NCI-H345 (cell line): ENCODE measurements around the gene VASP.
"Not testable (repeated sequence)": the region's sequence is repeated elsewhere in the genome, so short reads cannot be mapped to it uniquely, and the experiment has no call there.

ENCODE experiments used
- DNase-seq: peaks from one replicate; lab custom pipeline; 2025; lab: John Stamatoyannopoulos, UW

VASP gene

DNA sequence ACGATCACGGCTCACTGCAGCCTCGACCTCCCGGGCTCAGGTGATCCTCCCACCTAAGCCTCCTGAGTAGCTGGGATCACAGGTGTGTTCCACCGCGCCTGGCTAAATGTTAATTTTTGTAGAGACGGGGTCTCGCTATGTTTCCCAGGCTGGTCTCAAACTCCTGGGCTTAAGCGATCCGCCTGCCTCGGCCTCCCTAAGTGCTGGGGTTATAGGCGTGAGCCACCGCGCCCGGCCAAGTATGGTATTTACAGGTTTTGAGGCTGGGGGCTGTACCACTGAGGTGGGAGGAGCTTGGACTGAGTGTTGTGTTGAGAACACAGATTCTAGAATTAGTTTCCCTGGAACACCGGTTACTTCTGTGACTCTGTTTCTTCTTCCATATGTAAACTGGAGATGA lies 9.5 kb upstream of the VASP start:
- no peak for DNase-seq

DNA sequence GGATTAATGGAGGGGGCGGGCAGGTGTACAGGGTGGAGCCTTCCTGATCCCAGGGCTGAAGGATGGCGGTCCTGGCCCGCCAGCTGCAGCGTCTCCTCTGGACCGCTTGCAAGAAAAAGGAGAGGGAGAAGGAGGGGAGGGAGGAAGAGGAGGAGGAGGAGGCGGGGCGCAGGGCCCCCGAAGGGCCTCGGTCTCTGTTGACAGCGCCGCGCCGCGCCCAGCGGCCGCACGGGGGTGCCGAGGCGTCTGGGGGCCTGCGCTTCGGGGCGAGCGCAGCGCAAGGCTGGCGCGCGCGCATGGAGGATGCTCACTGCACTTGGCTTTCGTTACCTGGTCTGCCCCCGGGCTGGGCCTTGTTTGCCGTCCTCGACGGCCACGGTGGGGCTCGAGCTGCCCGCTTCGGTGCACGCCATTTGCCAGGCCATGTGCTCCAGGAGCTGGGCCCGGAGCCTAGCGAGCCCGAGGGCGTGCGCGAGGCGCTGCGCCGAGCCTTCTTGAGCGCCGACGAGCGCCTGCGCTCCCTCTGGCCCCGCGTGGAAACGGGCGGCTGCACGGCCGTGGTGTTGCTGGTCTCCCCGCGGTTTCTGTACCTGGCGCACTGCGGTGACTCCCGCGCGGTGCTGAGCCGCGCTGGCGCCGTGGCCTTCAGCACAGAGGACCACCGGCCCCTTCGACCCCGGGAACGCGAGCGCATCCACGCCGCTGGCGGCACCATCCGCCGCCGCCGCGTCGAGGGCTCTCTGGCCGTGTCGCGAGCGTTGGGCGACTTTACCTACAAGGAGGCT lies 8.7 kb upstream of the VASP start, which contains the start of gene PPM1N:
PPM1N (plus strand) TSS at position 33 of the 785 bp plus-strand sequence; CDS start at position 63, 30 bp downstream.
- peak; percentile 15 for DNase-seq

DNA sequence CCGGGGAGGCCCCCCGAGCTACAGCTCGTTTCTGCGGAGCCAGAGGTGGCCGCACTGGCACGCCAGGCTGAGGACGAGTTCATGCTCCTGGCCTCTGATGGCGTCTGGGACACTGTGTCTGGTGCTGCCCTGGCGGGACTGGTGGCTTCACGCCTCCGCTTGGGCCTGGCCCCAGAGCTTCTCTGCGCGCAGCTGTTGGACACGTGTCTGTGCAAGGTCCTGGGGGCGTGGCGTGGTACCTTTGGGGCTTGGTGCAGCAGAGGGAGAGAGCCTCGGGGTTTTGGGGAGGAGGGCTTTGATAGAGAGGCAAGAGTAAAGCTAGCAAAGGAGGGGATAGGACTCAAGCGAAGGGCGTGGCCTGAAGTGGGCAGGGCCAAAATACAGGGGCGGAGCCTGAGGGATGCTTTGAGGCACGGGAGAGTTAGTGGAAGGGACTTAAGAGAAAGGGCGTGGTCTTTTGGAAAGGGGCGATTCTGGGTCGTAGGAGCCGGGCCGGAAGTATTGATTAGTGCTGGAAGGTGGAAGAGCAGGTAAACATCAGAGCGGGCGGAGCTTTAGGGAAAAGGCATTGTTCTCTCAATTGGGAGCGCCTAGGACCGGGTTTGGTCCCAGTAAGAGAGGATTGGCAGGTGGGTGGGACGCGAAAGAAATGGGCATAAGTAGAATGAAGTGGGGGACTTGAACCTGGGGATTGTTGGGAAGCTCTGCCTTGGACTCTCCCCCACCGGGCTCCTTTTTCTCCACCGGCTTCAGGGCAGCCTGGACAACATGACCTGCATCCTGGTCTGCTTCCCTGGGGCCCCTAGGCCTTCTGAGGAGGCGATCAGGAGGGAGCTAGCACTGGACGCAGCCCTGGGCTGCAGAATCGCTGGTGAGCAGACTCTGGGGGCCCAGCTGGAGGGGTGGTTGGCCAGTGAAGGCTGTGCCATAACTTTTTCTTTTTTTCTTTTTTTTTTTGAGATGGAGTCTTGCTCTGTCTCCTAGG lies 7.8 kb upstream of the VASP start:
- peak; percentile 57 for DNase-seq

DNA sequence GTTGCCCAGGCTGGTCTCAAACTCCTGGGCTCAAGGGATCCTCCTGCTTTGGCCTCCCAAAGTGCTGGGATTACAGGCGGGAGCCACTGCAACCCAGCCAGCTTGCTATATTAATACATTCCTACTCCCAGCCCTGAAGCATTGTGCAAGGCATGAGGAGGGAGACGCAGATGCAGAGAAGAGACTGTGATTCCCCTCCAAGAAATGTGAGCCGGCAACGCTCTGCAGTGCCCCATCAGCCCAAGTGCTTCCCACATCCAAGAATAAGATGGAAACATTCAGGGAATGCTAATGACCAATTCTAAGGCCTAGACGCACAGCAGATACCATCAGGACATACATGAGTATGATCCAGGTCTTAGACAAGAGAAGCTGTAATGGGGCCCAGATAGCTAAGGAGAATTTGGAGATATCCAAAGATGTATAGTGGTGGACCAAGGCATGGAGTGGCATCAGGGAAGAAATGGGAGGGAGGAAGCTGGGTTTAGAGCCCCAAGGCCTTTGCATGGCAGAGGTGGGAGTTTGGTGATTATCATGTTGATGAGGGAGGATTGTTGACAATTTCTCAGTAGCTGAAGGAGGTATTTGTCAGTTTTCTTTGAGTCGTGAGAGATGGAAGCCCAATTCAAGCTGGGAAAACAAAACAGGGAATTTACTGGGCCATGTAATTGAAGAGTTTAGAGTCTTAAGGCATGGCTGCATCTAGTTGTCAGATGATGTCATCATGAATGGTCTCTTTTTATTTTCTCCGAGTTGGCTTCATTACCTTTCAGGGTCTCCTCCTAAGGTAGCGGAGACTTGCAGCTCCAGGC lies 6.2 kb upstream of the VASP start:
- DNase-seq, result no peak

- no peak for DNase-seq
These were observed 5.6 kb upstream of the VASP start for GRCh38 chr19:45501730-45502014.

DNA sequence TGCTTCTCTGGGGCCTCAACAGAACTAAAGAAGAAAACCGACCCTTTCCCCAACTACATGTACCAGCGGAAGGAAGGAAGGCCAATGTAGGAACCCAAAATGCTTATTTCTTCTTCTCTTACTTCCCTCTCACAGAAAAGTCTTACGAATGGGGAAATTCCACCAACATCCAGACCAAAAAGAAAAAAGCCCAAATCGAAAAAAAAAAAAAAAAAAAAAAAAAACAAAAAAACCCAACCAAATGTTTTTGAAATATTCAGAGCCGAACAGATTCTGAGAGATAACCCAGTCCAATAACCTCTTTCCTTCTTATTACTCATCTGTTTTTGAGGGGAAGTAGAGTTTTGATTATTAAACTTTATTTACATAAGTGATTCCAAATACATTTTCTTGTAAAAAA lies 5.2 kb upstream of the VASP start:
- no peak for DNase-seq

- DNase-seq, result no peak
These were observed 3.4 kb upstream of the VASP start for GRCh38 chr19:45503909-45504308.

DNA sequence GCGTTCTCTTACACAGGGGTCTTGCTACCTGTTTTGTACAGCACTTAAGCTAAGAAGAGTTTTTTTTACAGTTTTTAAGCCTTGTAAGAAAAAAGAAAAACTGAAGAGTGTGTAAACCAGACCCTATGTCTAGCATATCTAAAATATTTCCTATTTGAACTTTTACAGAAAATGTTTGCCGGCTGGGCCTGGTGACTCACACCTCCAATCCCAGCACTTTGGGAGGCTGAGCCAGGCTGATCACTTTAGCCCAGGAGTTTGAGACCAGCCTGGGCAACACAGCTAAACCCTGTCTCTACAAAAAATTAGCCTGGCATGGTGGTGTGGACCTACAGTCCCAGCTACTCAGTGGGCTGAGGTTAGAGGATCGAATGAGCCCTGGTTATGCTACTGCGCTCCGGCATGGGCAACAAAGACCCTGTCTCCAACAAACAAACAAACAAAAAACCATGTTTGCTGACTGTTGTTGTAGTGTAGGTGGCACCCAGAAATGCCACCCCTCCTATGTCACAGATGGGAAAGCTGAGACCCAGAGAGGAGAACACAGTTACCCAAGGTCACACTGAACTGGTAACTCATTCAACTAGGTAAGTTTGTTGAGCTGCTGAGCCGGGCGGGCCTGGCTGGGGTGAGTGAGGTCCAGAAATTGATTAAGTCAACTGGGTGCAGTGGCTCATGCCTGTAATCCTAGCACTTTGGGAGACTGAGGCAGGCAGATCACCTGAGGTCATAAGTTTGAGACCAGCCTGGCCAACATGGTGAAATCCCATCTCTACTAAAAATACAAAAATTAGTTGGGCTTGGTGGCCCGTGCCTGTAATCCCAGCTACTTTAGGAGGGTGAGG lies 1.9 kb upstream of the VASP start:
- no peak for DNase-seq

DNA sequence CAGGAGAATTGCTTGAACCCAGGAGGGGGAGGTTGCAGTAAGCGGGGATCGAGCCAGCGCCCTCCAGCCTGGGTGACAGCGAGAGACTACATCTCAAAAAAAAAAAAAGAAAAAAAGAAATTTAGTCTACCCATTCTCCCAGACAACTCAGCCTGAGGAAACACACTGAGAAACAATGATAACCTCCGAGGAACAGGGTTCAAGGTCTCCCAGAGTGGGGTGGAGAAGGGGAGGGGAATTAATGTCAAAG lies 1.4 kb upstream of the VASP start:
- no peak for DNase-seq

GRCh38 chr19:45506246-45506988 lies 862 bp upstream of the VASP start:
- DNase-seq, result peak; percentile 89

GRCh38 chr19:45507872-45508416 lies 665 bp downstream of the VASP start:
- no peak for DNase-seq

DNA sequence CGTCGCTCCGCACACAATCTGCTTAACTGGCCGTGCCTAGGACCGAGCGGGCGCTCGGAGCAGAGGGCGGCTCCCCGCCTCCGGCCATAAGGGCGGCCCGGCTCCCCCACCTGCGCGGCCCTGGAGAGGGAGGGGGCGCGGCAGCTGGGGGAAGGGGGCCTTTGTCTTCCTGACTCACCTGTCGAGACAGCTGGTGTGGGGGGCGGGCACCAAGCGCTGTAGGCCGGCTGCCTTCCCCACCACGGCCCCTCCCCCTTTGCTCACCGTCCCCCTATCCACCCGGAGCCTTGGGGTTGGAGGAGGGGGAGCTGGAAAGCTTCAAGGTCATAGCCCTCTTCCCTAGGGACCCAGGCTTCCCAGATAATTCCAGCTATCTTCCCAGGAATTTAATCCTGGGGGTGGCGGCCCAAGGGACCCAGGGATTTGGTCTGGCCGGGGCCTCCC lies 1.2 kb downstream of the VASP start:
- DNase-seq, result peak; percentile 60

GRCh38 chr19:45508861-45509691 lies 1.8 kb downstream of the VASP start:
- DNase-seq, result no peak

GRCh38 chr19:45509692-45510015 lies 2.4 kb downstream of the VASP start:
- DNase-seq, result no peak

DNA sequence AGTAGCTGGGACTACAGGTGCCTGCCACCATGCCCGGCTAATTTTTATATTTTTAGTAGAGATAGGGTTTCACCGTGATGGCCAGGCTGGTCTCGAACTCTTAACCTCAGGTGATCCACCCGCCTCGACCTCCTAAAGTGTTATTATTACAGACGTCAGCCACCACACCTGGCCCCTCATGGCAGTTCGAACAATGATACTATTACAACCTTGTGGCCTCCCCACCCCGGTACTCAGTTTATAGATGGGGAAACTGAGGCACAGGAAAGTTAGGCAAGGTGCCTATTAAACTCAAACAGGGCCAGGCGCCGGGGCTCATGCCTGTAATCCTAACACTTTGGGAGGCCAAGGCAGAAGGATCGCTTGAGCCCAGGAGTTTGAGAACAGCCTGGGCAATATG lies 3.1 kb downstream of the VASP start:
- not testable (repeated sequence) for DNase-seq

DNA sequence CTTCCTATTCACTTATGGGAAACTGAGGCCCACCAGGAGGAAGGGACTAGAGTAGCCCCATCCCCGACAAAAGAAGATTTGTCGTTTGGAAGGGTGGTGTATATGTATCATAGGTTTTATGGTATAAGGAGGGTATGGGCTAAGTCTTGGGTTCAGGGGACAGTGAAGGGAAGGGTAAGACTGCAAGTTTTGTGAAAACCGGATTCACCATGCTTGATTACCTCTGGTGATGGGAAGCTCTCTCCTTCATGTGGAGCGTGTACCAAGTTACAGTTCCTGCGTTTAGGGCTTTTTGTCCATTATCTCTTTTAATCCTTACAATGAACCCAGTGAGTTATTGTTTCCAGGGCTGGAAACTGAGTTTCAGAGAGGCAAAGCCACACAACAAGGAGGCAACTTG lies 3.8 kb downstream of the VASP start:
- DNase-seq, result no peak

DNA sequence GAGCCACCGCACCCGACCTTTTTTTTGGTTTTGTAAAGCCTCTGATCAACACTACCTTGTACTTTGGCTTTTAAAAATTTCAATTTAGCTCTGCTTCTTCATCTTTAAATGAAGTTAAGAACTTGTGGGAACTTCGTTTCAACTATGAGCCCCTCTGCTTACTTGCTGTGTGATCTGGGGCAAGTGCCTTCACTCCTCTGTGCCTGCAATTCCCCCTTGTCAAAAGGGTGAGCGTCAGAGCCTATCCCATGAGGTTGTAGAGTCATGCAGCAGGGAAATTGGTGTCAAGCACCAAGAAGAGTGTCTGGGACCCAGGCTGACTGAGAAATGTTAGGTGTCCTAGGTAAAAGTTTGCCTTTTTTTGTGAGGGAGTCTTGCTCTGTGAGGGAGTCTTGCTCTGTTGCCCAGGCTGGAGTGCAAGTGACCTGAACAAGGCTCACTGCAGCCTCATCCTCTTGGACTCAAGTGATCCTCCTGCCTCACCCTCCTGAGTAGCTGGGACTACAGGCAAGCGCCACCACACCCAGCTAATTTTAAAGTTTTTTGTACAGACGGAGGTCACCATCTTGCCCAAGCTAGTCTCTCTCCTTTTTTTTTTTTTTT lies 5.7 kb downstream of the VASP start:
- no peak for DNase-seq

DNA sequence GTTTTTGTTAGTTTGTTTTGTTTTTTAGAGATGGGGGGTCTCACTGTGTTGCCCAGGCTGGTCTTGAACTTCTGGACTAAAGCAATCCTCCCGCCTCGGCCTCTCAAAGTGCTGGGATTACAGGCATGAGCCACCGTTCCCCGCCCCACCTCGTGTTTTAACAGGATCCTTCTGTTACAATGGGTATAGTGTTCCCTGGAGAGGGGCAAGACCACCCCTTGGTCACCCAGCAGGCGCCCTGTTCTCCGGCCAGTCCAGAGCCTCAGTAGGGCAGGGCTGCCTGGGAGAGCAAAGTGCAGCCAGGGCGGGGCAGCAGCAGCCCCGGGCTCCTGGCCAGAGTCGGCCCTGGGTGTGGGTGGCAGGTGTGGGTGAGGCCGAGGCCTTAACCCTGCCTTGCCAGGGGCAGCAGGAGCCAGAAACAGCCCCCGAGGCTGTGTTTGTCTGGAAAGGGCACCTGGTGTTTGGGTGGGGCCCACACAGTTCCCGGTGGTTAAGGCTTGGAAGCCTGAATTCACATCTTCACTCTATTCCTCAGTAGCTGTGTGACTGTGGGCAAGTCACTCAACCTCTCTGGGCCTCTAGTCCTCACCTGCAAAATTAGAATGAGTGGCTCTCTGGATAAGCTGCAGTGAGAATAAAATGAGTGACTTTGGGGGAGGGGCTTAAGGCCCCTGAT lies 7.2 kb downstream of the VASP start:
- DNase-seq, result no peak

DNA sequence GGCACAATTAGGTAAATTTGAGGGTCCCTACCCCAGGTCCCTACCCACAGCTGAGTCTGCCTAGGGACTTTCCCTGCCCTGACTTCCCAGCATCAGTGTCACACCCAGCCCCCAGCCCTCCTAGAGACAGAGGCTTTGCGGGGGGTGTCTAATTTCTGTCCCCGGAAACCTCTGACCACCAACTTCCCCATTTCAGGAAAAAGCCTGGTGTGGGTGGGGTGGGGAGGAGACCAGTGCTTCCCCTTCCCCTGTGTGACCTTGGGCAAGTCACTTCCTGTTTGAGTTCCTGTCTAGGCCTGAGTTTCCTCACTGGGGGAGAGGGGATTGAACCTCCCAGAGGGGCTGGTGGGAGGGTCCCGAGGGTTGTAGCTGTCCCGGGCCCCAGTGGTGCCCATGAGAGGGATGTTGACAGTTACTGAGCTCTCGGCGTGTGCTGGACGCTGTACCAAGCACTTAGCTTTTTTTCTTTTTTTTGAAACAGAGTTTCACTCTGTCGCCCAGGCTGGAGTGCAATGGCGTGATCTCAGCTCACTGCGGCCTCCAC lies 7.9 kb downstream of the VASP start:
- DNase-seq, result no peak
